ENCODE data around the gene USP30. TPM values are rescaled to one million over a fixed set of nuclear protein-coding genes. Genes with fewer than 3 reads are reported as not detected.
A peak's percentile ranks its signal among the peaks of the same experiment; 100 is the strongest.
"Not testable (repeated sequence)": the region's sequence is repeated elsewhere in the genome, so short reads cannot be mapped to it uniquely, and the experiment has no call there.

USP30 gene
- polyA plus RNA-seq, 4 donors = 4.9 to 25.5 (median 8.8) TPM

DNA sequence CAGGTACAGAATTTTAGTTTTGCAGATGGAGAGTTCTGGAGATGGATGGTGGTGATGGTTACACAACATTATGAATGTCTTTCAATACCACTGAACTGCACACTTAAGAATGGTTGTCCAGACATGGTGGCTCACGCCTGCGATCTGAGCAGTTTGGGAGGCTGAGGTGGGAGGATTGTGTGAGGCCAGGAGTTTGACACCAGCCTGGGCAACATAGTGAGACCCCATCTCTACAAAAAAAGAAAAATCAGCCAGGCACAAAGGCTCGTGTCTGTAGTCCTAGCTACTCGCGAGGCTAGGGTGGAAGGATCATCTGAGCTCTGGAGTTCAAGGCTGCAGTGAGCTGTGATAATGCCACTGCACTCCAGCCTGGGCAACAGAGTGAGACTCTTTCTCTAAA lies 8.1 kb upstream of the USP30 start:
- DNase-seq = no peak
- Histone ChIP-seq H3K27ac (ENCODE audit: low read depth in 1 of 3, low read length in 2 of 3) (no peak overlapping the region), H3K9me3 (ENCODE audit: control insufficient read depth in 2 of 2, insufficient read depth in 1 of 2, low read depth in 1 of 2, low read length in 1 of 2) (peaks cover 1 to 4% of the 10 kb centered on the region in 2 donors), H3K27me3 (ENCODE audit: control insufficient read depth in 3 of 3, insufficient read depth in 3 of 3, low read length in 3 of 3) (peaks cover 0 to 3% (median 2%) of the 10 kb centered on the region in 3 donors), H3K4me1 (ENCODE audit: control insufficient read depth in 3 of 3, insufficient read depth in 2 of 3, low read depth in 1 of 3, low read length in 2 of 3) (no peaks in the 10 kb centered on the region), H3K36me3 (ENCODE audit: control insufficient read depth in 3 of 3, insufficient read depth in 2 of 3, low read depth in 1 of 3, low read length in 3 of 3) (no peaks in the 10 kb centered on the region), H3K4me3 (ENCODE audit: low read depth in 1 of 3, low read length in 3 of 3) (no peak overlapping the region)
- WGBS, 3 donors = 81 to 85% (median 82%) methylated on average over 5 of the region's 5 CpGs
- FAIRE-seq = no peak

GRCh38 chr12:109047081-109047805 lies 5.1 kb upstream of the USP30 start:
- H3K4me3 ChIP-seq (ENCODE audit: low read depth in 1 of 3, low read length in 3 of 3) = no peak overlapping the region
- H3K36me3 ChIP-seq (ENCODE audit: control insufficient read depth in 3 of 3, insufficient read depth in 2 of 3, low read depth in 1 of 3, low read length in 3 of 3) = no peaks in the 10 kb centered on the region
- no peak for FAIRE-seq
- WGBS, 3 donors = 74 to 76% (median 76%) methylated on average over 8 of the region's 8 CpGs
- no peaks in the 10 kb centered on the region for H3K9me3 ChIP-seq (ENCODE audit: control insufficient read depth in 2 of 2, insufficient read depth in 1 of 2, low read depth in 1 of 2, low read length in 1 of 2)
- no peak overlapping the region for H3K27ac ChIP-seq (ENCODE audit: low read depth in 1 of 3, low read length in 2 of 3)
- DNase-seq = no peak
- peaks cover 0 to 2% (median 0%) of the 10 kb centered on the region in 3 donors for H3K27me3 ChIP-seq (ENCODE audit: control insufficient read depth in 3 of 3, insufficient read depth in 3 of 3, low read length in 3 of 3)
- no peaks in the 10 kb centered on the region for H3K4me1 ChIP-seq (ENCODE audit: control insufficient read depth in 3 of 3, insufficient read depth in 2 of 3, low read depth in 1 of 3, low read length in 2 of 3)

DNA sequence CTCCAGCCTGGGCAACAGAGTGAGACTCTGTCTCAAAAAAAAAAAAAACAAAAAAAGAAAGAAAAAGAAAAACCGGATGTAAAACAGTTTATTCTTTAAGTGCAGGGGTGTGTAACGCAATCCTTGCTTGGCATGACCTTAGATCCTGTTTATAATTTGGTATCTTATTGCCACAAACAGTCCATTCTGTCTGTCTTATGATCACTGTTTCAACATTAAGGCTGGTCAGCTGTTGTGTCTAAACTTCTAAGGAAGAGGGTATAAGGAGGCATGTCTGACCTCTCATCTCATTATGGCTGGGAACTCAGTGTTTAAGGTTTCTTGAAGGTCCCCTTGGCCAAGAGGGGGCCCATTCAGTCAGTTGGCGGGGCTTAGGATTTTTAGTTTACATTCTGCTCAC lies 3.7 kb upstream of the USP30 start:
- WGBS, 3 donors = 70 to 83% (median 73%) methylated on average over 3 of the region's 3 CpGs
- not testable (repeated sequence) for DNase-seq

DNA sequence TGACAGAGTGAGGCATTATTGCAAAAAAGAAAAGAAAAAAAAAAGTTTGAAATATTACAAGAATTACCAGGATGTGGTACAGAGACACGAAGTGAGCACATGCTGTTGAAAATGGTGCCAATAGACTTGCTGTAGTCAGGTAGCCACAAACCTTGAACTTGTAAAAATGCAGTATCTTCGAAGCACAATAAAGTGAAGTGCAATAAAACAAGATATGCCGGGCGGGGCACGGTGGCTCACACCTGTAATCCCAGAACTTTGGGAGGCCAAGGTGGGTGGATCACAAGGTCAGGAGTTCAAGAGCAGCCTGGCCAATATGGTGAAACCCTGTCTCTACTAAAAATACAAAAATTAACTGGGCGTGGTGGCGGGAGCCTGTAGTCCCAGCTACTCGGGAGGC lies 2.6 kb upstream of the USP30 start:
- FAIRE-seq; H3K27ac ChIP-seq (ENCODE audit: low read depth in 1 of 3, low read length in 2 of 3); H3K36me3 ChIP-seq (ENCODE audit: control insufficient read depth in 3 of 3, insufficient read depth in 2 of 3, low read depth in 1 of 3, low read length in 3 of 3); H3K4me3 ChIP-seq (ENCODE audit: low read depth in 1 of 3, low read length in 3 of 3); H3K9me3 ChIP-seq (ENCODE audit: control insufficient read depth in 2 of 2, insufficient read depth in 1 of 2, low read depth in 1 of 2, low read length in 1 of 2); H3K27me3 ChIP-seq (ENCODE audit: control insufficient read depth in 3 of 3, insufficient read depth in 3 of 3, low read length in 3 of 3): not testable (repeated sequence)
- peak in 1 of 2 donors; percentile 43 for DNase-seq
- peaks cover 0 to 13% (median 0%) of the 10 kb centered on the region in 3 donors for H3K4me1 ChIP-seq (ENCODE audit: control insufficient read depth in 3 of 3, insufficient read depth in 2 of 3, low read depth in 1 of 3, low read length in 2 of 3)
- WGBS, 3 donors = 40 to 69% (median 64%) methylated on average over 8 of the region's 8 CpGs

More for the DNA sequence above, 3.7 kb upstream of the USP30 start:
- not testable (repeated sequence) for H3K27ac ChIP-seq (ENCODE audit: low read depth in 1 of 3, low read length in 2 of 3); H3K9me3 ChIP-seq (ENCODE audit: control insufficient read depth in 2 of 2, insufficient read depth in 1 of 2, low read depth in 1 of 2, low read length in 1 of 2); H3K4me1 ChIP-seq (ENCODE audit: control insufficient read depth in 3 of 3, insufficient read depth in 2 of 3, low read depth in 1 of 3, low read length in 2 of 3); FAIRE-seq; H3K27me3 ChIP-seq (ENCODE audit: control insufficient read depth in 3 of 3, insufficient read depth in 3 of 3, low read length in 3 of 3); H3K36me3 ChIP-seq (ENCODE audit: control insufficient read depth in 3 of 3, insufficient read depth in 2 of 3, low read depth in 1 of 3, low read length in 3 of 3); H3K4me3 ChIP-seq (ENCODE audit: low read depth in 1 of 3, low read length in 3 of 3)

- no peak for FAIRE-seq
- 4 to 14% (median 7%) methylated on average over 6 of the region's 6 CpGs for WGBS, 3 donors
- Histone ChIP-seq H3K27me3 (ENCODE audit: control insufficient read depth in 3 of 3, insufficient read depth in 3 of 3, low read length in 3 of 3) (no peaks in the 10 kb centered on the region), H3K9me3 (ENCODE audit: control insufficient read depth in 2 of 2, insufficient read depth in 1 of 2, low read depth in 1 of 2, low read length in 1 of 2) (no peaks in the 10 kb centered on the region), H3K27ac (ENCODE audit: low read depth in 1 of 3, low read length in 2 of 3) (peak overlapping the region; percentile 70 to 90 (median 85)), H3K4me1 (ENCODE audit: control insufficient read depth in 3 of 3, insufficient read depth in 2 of 3, low read depth in 1 of 3, low read length in 2 of 3) (peaks cover 0 to 13% (median 0%) of the 10 kb centered on the region in 3 donors), H3K36me3 (ENCODE audit: control insufficient read depth in 3 of 3, insufficient read depth in 2 of 3, low read depth in 1 of 3, low read length in 3 of 3) (no peaks in the 10 kb centered on the region), H3K4me3 (ENCODE audit: low read depth in 1 of 3, low read length in 3 of 3) (peak overlapping the region; percentile 59 to 93 (median 92))
- no peak for DNase-seq
Observed at GRCh38 chr12:109052097-109052413, 321 bp upstream of the USP30 start.

- Histone ChIP-seq H3K4me1 (ENCODE audit: control insufficient read depth in 3 of 3, insufficient read depth in 2 of 3, low read depth in 1 of 3, low read length in 2 of 3) (peaks cover 0 to 13% (median 0%) of the 10 kb centered on the region in 3 donors), H3K36me3 (ENCODE audit: control insufficient read depth in 3 of 3, insufficient read depth in 2 of 3, low read depth in 1 of 3, low read length in 3 of 3) (peaks cover 0 to 10% (median 2%) of the 10 kb centered on the region in 3 donors), H3K27me3 (ENCODE audit: control insufficient read depth in 3 of 3, insufficient read depth in 3 of 3, low read length in 3 of 3) (no peaks in the 10 kb centered on the region), H3K9me3 (ENCODE audit: control insufficient read depth in 2 of 2, insufficient read depth in 1 of 2, low read depth in 1 of 2, low read length in 1 of 2) (no peaks in the 10 kb centered on the region), H3K27ac (ENCODE audit: low read depth in 1 of 3, low read length in 2 of 3) (peak overlapping the region; percentile 70 to 90 (median 85)), H3K4me3 (ENCODE audit: low read depth in 1 of 3, low read length in 3 of 3) (peak overlapping the region; percentile 59 to 93 (median 92))
- WGBS, 3 donors = 2 to 13% (median 6%) methylated on average over 9 of the region's 9 CpGs
- FAIRE-seq (no peak), DNase-seq (peak; percentile 65 to 71)
Observed at GRCh38 chr12:109053382-109054123, 1.2 kb downstream of the USP30 start.

- FAIRE-seq; H3K27me3 ChIP-seq (ENCODE audit: control insufficient read depth in 3 of 3, insufficient read depth in 3 of 3, low read length in 3 of 3); DNase-seq; H3K9me3 ChIP-seq (ENCODE audit: control insufficient read depth in 2 of 2, insufficient read depth in 1 of 2, low read depth in 1 of 2, low read length in 1 of 2): not testable (repeated sequence)
- Histone ChIP-seq H3K4me3 (ENCODE audit: low read depth in 1 of 3, low read length in 3 of 3) (peak overlapping the region in 2 of 3 donors; percentile 59 to 92), H3K4me1 (ENCODE audit: control insufficient read depth in 3 of 3, insufficient read depth in 2 of 3, low read depth in 1 of 3, low read length in 2 of 3) (peaks cover 0 to 13% (median 0%) of the 10 kb centered on the region in 3 donors), H3K36me3 (ENCODE audit: control insufficient read depth in 3 of 3, insufficient read depth in 2 of 3, low read depth in 1 of 3, low read length in 3 of 3) (peaks cover 0 to 10% (median 2%) of the 10 kb centered on the region in 3 donors), H3K27ac (ENCODE audit: low read depth in 1 of 3, low read length in 2 of 3) (peak overlapping the region; percentile 70 to 90 (median 85))
- 33 to 61% (median 36%) methylated on average over 4 of the region's 4 CpGs for WGBS, 3 donors
Observed at GRCh38 chr12:109054124-109054513, 1.7 kb downstream of the USP30 start.

GRCh38 chr12:109054520-109054919 lies 2.1 kb downstream of the USP30 start:
- DNase-seq = no peak
- Histone ChIP-seq H3K9me3 (ENCODE audit: control insufficient read depth in 2 of 2, insufficient read depth in 1 of 2, low read depth in 1 of 2, low read length in 1 of 2) (no peaks in the 10 kb centered on the region), H3K4me1 (ENCODE audit: control insufficient read depth in 3 of 3, insufficient read depth in 2 of 3, low read depth in 1 of 3, low read length in 2 of 3) (peaks cover 0 to 13% (median 0%) of the 10 kb centered on the region in 3 donors), H3K27me3 (ENCODE audit: control insufficient read depth in 3 of 3, insufficient read depth in 3 of 3, low read length in 3 of 3) (no peaks in the 10 kb centered on the region), H3K36me3 (ENCODE audit: control insufficient read depth in 3 of 3, insufficient read depth in 2 of 3, low read depth in 1 of 3, low read length in 3 of 3) (peaks cover 0 to 14% (median 2%) of the 10 kb centered on the region in 3 donors), H3K27ac (ENCODE audit: low read depth in 1 of 3, low read length in 2 of 3) (peak overlapping the region; percentile 70 to 90 (median 85)), H3K4me3 (ENCODE audit: low read depth in 1 of 3, low read length in 3 of 3) (no peak overlapping the region)
- FAIRE-seq = no peak

Measured in small intestine (tissue), 7 donors.